B cell (primary cell): ENCODE results near the gene CDK5RAP2. TPM values are rescaled to one million over a fixed set of nuclear protein-coding genes. Genes with fewer than 3 reads are reported as not detected.

Experiments
- ATAC-seq: fragments of 200-7000 bp; cut with Tn5 transposase; one replicate; pipeline ENCODE4 v1.10.0; 2021; ENCODE audit warnings: low read depth, mild to moderate bottlenecking, moderate number of reproducible peaks, moderate library complexity
- CTCF ChIA-PET: fragments of 350-600 bp; sonication (Branson Sonifier 250); formaldehyde crosslinking; loops from one replicate; lab custom pipeline; 2021; ENCODE audit warnings: antibody characterized with exemption, inconsistent platforms; lab: Charles Lee
- POLR2A ChIA-PET: fragments of 350-600 bp; sonication (Branson Sonifier 250); formaldehyde crosslinking; loops from one replicate; lab custom pipeline; 2021; ENCODE audit warnings: antibody characterized with exemption; lab: Charles Lee
- DNase-seq: peaks from one replicate; pipeline ENCODE4 v3.0.0; 2013
- H2AFZ ChIP-seq: 2 replicates; pipeline ENCODE4 v1.6.1; 2012; ENCODE audit warnings: mild to moderate bottlenecking, low read depth, low read length; ENCODE audit not compliant: insufficient read depth, poor library complexity, severe bottlenecking
- H3K27ac ChIP-seq, 2 donors: 1 replicate in 1 of 2; 2 replicates in 1 of 2; pipeline ENCODE4 v1.5.1; 2012 to 2013; ENCODE audit warnings: low read length in 2 of 2, mild to moderate bottlenecking in 2 of 2, moderate library complexity in 1 of 2
- H3K27me3 ChIP-seq, 4 experiments: fragments of 200-600 bp in 1 of 4; sonication (generic) in 1 of 4; replicated peaks in 1 of 4; 1 replicate in 2 of 4; 2 replicates in 2 of 4; pipeline versions ENCODE4 v1.6.1 to v1.7.0; 2013 to 2016; ENCODE audit warnings: low read length in 3 of 4, mild to moderate bottlenecking in 2 of 4, mixed read lengths in 1 of 4, moderate library complexity in 1 of 4; ENCODE audit not compliant: insufficient read depth in 4 of 4, control insufficient read depth in 3 of 4; ENCODE audit errors: control extremely low read depth in 1 of 4
- H3K36me3 ChIP-seq, 2 experiments: replicated peaks in 1 of 2; 1 replicate in 1 of 2; 2 replicates in 1 of 2; pipeline versions ENCODE4 v1.6.1 to v1.7.1; 2013; ENCODE audit warnings: low read length in 1 of 2; ENCODE audit not compliant: insufficient read depth in 2 of 2, control insufficient read depth in 1 of 2; ENCODE audit errors: control extremely low read depth in 1 of 2, extremely low read depth in 1 of 2
- H3K4me1 ChIP-seq, 2 donors: fragments of 200-600 bp in 1 of 2; sonication (generic) in 1 of 2; 1 replicate in 1 of 2; 2 replicates in 1 of 2; pipeline versions ENCODE4 v1.5.1 to v1.6.1; 2013 to 2017; ENCODE audit warnings: low read length in 2 of 2; ENCODE audit not compliant: control insufficient read depth in 2 of 2, insufficient read depth in 2 of 2
- H3K4me2 ChIP-seq: replicated peaks from 2 replicates; pipeline ENCODE3; 2012; ENCODE audit warnings: mild to moderate bottlenecking, low read depth, low read length; ENCODE audit not compliant: poor library complexity, severe bottlenecking
- H3K4me3 ChIP-seq, 5 experiments: fragments of 200-600 bp in 1 of 5; sonication (generic) in 1 of 5; 1 replicate in 3 of 5; 2 replicates in 2 of 5; pipeline versions ENCODE4 v1.5.1 to v1.7.0; 2011 to 2016; ENCODE audit warnings: low read length in 4 of 5, mild to moderate bottlenecking in 4 of 5, low read depth in 2 of 5, control low read depth in 1 of 5, moderate library complexity in 1 of 5; ENCODE audit not compliant: insufficient read depth in 1 of 5; ENCODE audit errors: control extremely low read depth in 1 of 5, extremely low read depth in 1 of 5
- H3K79me2 ChIP-seq: fragments of 200-600 bp; sonication (generic); one replicate; pipeline ENCODE4 v1.6.0; 2016; ENCODE audit warnings: low read length; ENCODE audit not compliant: control insufficient read depth, insufficient read depth
- H3K9ac ChIP-seq: fragments of 200-600 bp; sonication (generic); 2 replicates; pipeline ENCODE4 v1.6.1; 2017; ENCODE audit warnings: mild to moderate bottlenecking, low read length, moderate library complexity
- H3K9me3 ChIP-seq, 3 donors: one replicate each; pipeline versions ENCODE4 v1.6.1 to v1.7.1; 2013; ENCODE audit warnings: low read length in 2 of 3; ENCODE audit not compliant: control insufficient read depth in 2 of 3, insufficient read depth in 1 of 3; ENCODE audit errors: control extremely low read depth in 1 of 3
- H4K20me1 ChIP-seq: 2 replicates; pipeline ENCODE4 v1.6.0; 2012; ENCODE audit warnings: mild to moderate bottlenecking, low read length; ENCODE audit not compliant: insufficient read depth, control insufficient read depth, poor library complexity, severe bottlenecking
- H3K27ac Mint-ChIP-seq: one replicate; pipeline ENCODE4 v1.8.0; 2021; ENCODE audit warnings: mixed read lengths
- H3K27me3 Mint-ChIP-seq: one replicate; pipeline ENCODE4 v1.8.0; 2021; ENCODE audit warnings: mixed read lengths
- H3K4me1 Mint-ChIP-seq: one replicate; pipeline ENCODE4 v1.8.0; 2021; ENCODE audit warnings: mixed read lengths
- H3K4me3 Mint-ChIP-seq: one replicate; pipeline ENCODE4 v1.8.0; 2021; ENCODE audit warnings: mixed read lengths
- H3K9me3 Mint-ChIP-seq: one replicate; pipeline ENCODE4 v1.8.0; 2022; ENCODE audit warnings: mixed read lengths; ENCODE audit not compliant: insufficient read depth
- CTCF ChIP-seq: fragments of 200-600 bp; IDR thresholded peaks from one replicate; pipeline ENCODE4 v1.8.0; 2022; ENCODE audit warnings: antibody characterized with exemption, mild to moderate bottlenecking
- EZH2 ChIP-seq: IDR thresholded peaks from 2 replicates; pipeline ENCODE4 v1.6.1; 2012; ENCODE audit warnings: borderline replicate concordance, low read depth, mild to moderate bottlenecking, moderate library complexity, low read length; ENCODE audit not compliant: insufficient read depth, poor library complexity, severe bottlenecking
- WGBS: methylation state at CpG from one replicate; pipeline ENCODE4 v1.1.5; 2013; ENCODE audit warnings: missing lambda C conversion rate; ENCODE audit not compliant: insufficient coverage; 5-methylcytosine and 5-hydroxymethylcytosine counted together
- intact Hi-C: fragments of 100-400 bp; cut with micrococcal nuclease; formaldehyde crosslinking; loops from one replicate; pipeline ENCODE4 v1.10.0; 2022
- polyA plus RNA-seq: library from polyadenylated mRNA; depleted of rRNA; stranded (reverse); fragments of >200 nt; gene quantifications from 2 replicates; pipeline ENCODE4 v1.2.3, GENCODE V29; 2012
- total RNA-seq, 2 donors: library from RNA; stranded (reverse); fragments of 120-200 nt in 1 of 2; gene quantifications; 1 replicate in 1 of 2; 2 replicates in 1 of 2; pipeline versions ENCODE4 v1.2.3 to v1.2.4, GENCODE V29; 2013 to 2022

CDK5RAP2 gene
- total and polyA plus RNA-seq, 2 donors (not counting 1 experiment from before 2014, with no cell fraction given), result 31.3 to 122 TPM

- no peak overlapping the region for H2AFZ ChIP-seq
- no peak for DNase-seq
- no peaks in the 10 kb centered on the region for H3K9me3 ChIP-seq
- no peaks in the 10 kb centered on the region for H4K20me1 ChIP-seq
- Mint-ChIP-seq H3K27ac (no peak overlapping the region), H3K9me3 (no peaks in the 10 kb centered on the region), H3K4me3 (no peak overlapping the region), H3K4me1 (no peaks in the 10 kb centered on the region), H3K27me3 (no peaks in the 10 kb centered on the region)
- ATAC-seq, result no peak
- intact Hi-C loops, result no loop called here
- 74% methylated on average over 3 of the region's 4 CpGs for WGBS
- no peak overlapping the region for H3K4me3 ChIP-seq
- ChIA-PET CTCF (no interaction called here), POLR2A (no interaction called here)
- TF ChIP-seq CTCF (no peak), EZH2 (no peak)
- no peaks in the 10 kb centered on the region for H3K27me3 ChIP-seq
- no peak overlapping the region for H3K27ac ChIP-seq
- peaks cover 0 to 67% of the 10 kb centered on the region in 2 experiments for H3K36me3 ChIP-seq
- no peak overlapping the region for H3K4me2 ChIP-seq
- H3K79me2 ChIP-seq, result no peaks in the 10 kb centered on the region
- no peak overlapping the region for H3K9ac ChIP-seq
- H3K4me1 ChIP-seq, result no peaks in the 10 kb centered on the region
These were observed 161.7 kb downstream of the CDK5RAP2 start for GRCh38 chr9:120418315-120418714.

GRCh38 chr9:120416781-120417427 is 163.1 kb downstream of the CDK5RAP2 start:
- intact Hi-C loops, result no loop called here
- CTCF ChIA-PET, result no interaction called here
- DNase-seq (no peak), ATAC-seq (no peak)
- no peak overlapping the region for H3K9ac ChIP-seq
- H3K4me1 Mint-ChIP-seq, result no peaks in the 10 kb centered on the region
- H3K4me1 ChIP-seq, result no peaks in the 10 kb centered on the region
- TF ChIP-seq CTCF, result no peak
- no peak for TF ChIP-seq EZH2
- WGBS, result over 99% methylated on average over 10 of the region's 19 CpGs
- H2AFZ ChIP-seq, result no peak overlapping the region
- H3K27me3 ChIP-seq, result no peaks in the 10 kb centered on the region
- H3K4me3 ChIP-seq, result no peak overlapping the region
- POLR2A ChIA-PET, result no interaction called here
- no peak overlapping the region for H3K27ac Mint-ChIP-seq
- H3K9me3 ChIP-seq, result no peaks in the 10 kb centered on the region
- no peaks in the 10 kb centered on the region for H3K79me2 ChIP-seq
- H3K9me3 Mint-ChIP-seq, result no peaks in the 10 kb centered on the region
- no peak overlapping the region for H3K4me3 Mint-ChIP-seq
- no peaks in the 10 kb centered on the region for H4K20me1 ChIP-seq
- H3K27me3 Mint-ChIP-seq, result no peaks in the 10 kb centered on the region
- H3K36me3 ChIP-seq, result peaks cover 0 to 67% of the 10 kb centered on the region in 2 experiments
- no peak overlapping the region for H3K4me2 ChIP-seq
- H3K27ac ChIP-seq, result no peak overlapping the region
